HG03565 (cell line): ENCODE results near the gene RGL2.
"Not testable (repeated sequence)": the region's sequence is repeated elsewhere in the genome, so short reads cannot be mapped to it uniquely, and the experiment has no call there.

ENCODE experiments used
- ATAC-seq: cut with Tn5 transposase; IDR thresholded peaks from one replicate; pipeline ENCODE4 v1.9.1; 2021; ENCODE audit warnings: mild to moderate bottlenecking, moderate library complexity; ENCODE audit not compliant: unreplicated experiment

The RGL2 gene, protein sequence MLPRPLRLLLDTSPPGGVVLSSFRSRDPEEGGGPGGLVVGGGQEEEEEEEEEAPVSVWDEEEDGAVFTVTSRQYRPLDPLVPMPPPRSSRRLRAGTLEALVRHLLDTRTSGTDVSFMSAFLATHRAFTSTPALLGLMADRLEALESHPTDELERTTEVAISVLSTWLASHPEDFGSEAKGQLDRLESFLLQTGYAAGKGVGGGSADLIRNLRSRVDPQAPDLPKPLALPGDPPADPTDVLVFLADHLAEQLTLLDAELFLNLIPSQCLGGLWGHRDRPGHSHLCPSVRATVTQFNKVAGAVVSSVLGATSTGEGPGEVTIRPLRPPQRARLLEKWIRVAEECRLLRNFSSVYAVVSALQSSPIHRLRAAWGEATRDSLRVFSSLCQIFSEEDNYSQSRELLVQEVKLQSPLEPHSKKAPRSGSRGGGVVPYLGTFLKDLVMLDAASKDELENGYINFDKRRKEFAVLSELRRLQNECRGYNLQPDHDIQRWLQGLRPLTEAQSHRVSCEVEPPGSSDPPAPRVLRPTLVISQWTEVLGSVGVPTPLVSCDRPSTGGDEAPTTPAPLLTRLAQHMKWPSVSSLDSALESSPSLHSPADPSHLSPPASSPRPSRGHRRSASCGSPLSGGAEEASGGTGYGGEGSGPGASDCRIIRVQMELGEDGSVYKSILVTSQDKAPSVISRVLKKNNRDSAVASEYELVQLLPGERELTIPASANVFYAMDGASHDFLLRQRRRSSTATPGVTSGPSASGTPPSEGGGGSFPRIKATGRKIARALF

DNA sequence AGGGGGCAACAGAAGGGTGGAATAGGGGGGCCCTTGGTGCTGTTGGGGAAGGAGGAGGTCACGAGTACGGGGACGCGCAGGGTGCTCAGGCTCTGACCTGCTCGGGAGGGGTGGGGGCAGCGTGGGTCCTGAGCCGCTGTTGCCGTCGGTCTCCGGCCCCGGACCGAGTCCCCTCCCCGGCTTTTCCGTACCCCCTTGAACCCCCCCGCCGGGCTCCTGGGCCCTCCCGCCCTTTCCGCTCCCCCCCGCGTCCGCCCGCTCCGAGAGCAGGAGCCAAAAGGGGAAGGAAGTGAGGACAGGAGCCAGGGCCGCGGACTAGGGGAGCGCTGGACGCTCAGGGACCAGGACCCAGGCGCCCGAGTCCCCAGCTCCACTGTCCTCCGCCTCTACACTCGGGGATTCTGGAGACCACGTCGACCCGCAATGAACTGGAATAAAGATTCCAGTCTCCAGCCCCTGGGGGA lies at the start of gene RGL2:
Gene RGL2 (minus strand): TSS at position 170 of the 464 bp plus-strand sequence. CDS start 332 bp downstream, outside the sequence.
- ATAC-seq: no peak

DNA sequence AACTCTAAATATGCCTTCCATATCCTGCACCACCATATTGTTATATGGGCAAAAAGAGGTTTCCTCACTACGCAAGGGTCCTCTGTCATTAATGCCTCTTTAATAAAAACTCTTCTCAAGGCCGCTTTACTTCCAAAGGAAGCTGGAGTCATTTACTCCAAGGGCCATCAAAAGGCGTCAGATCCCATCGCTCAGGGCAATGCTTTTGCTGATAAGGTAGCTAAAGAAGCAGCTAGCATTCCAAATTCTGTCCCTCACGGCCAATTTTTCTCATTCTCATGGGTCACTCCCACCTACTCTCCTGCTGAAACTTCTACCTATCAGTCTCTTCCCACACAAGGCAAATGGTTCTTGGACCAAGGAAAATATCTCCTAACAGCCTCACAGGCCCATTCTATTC lies 49.1 kb upstream of the RGL2 start:
- no peak for ATAC-seq

DNA sequence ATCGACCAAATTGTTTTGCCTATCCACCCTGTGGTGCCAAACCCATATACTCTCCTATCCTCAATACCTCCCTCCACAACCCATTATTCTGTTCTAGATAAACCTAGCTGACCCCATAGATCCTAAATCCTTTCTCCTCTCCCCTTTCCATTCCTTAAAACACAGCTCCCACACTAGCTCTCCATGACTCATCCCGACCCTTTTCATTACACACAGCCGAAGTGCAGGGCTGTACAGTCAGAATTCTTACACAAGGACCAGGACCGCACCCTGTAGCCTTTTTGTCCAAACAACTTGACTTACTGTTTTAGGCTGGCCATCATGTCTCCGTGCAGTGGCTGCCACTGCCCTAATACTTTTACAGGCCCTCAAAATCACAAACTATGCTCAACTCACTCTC lies 48.2 kb upstream of the RGL2 start:
- ATAC-seq: not testable (repeated sequence)

DNA sequence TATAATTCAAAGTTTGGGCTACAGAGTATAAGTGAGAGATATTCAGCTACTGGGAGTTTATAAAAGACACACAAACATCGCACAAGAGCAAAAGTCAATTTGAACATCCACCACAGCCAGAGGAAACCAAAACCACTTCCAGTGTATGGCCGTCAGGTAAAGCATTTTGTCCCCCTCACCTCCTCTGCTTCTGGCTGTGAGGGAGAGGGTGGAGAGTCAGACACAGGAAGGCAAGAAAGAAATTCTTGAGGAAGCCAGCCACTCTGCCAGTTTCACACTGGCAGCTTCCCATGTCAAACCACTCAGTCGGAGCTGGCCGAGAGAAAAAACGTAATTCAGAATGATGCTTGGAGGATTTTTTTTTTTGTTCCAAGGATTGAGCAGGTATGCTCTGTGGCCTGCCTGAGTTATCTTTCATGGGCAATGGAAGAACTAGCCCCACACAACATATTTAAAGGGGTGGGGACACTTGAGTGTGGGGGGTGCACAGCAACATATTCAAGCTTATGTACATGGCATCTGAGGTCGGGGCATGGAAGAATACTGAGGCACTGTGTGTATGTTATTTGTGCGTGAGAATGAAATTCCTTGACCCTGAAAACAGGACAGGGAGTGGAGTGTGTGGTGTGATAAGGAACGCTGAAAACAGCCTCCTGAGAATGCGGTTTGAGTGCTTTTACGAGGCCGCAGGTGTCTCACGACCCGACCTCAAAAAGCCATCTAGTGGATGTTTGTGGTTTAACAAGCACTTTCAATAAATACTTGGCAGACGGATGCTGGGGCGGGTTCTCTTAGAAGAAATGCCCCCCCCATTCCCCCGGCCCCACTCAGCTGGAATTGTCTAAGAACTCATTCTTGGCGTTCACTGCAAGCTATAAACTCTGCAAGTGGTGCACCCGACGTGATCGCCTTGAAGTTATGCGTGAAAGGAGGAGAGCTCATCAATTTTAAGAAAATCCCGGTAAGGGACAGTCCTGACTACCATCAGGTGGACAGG lies 46.3 kb upstream of the RGL2 start:
- ATAC-seq: no peak

DNA sequence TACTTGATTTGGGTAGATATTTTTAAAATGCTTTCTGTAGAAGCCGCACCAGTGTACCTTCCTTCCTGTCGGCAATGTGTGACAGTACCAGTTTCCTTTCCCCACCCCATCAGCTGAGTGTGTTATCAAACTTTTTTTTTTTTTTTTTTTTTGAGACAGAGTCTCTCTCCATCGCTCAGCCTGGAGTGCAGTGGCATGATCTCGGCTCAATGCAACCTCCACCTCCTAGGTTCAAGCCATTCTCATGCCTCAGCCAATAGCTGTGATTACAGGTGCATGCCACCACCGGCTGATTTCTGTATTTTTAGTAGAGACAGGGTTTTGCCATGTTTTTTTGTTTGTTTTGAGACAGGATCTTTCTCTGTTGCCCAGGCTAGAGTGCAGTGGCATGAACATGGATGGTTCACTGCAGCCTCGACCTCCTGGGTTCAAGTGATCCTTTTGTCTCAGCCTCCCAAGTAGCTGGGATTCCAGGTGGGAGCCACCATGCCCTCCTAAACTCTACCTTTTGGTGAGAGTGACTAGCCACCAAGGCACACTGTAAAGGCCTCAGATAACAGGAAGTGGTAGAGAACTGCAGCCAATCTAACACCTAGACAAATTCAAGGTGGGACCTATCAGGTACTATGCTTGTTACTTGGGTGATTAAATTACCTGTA lies 45.3 kb upstream of the RGL2 start:
- no peak for ATAC-seq

DNA sequence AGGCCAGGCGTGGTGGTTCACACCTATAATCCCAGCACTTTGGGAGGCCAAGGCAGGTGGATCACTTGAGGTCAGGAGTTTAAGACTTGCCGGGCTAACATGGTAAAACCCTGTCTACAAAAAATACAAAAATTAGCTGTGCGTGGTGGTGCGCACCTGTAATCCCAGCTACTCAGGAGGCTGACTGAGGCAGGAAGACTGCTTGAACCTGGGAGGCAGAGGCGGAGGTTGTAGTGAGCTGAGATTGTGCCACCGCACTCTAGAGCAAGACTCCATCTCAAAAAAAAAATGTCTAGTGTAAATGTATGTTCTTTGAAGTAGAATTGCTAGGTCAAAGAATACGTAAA lies 44.8 kb upstream of the RGL2 start:
- not testable (repeated sequence) for ATAC-seq

DNA sequence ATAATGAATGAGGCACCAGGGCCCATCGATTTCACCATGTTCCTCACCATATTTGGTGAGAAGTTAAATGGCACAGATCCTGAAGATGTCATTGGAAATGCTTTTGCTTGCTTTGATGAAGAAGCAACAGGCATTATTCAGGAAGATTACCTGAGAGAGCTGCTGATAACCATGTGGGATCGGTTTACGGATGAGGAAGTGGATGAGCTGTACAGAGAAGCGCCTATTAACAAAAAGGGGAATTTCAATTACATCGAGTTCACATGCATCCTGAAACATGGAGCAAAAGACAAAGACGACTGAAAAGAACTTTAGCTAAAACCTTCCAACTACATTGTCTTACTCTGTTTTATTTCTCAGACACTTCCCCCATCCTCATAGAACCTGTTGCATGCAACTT lies 40.5 kb upstream of the RGL2 start:
- ATAC-seq: no peak

DNA sequence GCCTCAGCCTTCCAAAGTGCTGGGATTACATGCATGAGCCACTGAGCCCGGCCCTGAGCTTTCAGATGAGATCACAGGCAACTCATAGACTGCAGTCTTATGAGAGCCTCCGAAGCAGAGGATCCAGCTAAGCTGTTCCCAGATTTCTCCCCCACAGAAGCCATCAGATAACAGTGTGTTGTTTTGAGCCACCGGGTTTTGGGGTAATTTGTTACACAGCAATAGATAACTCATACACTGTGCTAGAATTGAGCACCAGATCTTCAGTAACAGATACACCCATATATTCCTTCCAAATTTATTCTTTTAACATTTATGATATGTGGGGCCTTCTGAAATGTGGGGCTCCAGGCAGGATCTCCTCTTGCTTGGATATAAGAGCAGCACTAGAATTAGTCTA lies 37.8 kb upstream of the RGL2 start:
- no peak for ATAC-seq

DNA sequence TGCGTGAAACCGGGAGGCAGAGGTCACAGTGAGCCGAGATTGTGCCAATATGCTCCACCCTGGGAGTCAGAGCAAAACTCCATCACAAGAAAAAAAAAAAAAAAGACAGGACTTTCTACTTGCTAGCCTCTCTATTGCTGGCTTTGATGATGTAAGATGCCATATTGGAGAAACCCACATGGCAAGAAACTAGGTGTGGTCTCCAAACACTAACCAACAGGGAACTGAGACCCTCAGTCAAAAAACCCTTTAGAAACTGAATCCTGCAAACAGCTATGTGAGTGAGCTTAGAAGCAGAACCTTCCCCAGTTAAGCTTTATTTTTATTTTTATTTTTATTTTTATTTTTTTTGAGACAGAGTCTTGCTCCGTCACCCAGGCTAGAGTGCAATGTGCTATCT lies 37.2 kb upstream of the RGL2 start:
- ATAC-seq: no peak

DNA sequence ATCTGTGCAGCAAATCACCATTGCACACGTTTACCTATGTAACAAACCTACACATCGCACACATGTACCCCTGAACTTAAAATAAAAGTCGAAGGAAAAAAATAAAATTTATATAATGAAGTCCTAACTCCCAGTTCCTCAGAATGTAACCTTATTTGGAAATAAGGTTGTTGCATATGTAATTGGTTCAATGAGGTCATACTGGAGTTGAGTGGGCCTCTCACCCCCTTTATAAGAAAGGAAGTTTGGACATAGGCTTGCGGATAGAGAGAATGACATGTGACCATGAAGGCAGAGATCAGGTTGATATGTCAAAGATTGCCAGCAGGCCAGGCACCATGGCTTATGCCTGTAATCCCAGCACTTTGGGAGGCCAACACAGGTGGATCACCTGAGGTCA lies 34.9 kb upstream of the RGL2 start:
- no peak for ATAC-seq

DNA sequence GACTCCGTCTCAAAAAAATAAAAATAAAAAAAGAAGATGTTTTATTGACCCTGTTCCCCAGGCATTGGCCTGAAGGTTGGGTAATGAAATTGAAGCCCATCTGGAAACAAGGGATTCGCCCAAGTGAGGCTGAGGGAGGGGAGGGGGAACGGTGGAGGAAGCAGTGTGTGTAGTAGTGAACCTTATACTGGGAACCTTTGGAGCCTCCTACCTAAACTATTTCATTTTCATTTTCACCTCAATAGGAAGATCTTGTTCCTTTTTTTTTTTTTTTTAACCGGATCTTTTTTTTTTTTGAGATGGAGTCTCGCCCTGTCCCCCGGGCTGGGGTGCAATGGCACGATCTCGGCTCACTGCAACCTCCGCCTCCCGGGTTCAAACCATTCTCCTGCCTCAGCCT lies 32.0 kb upstream of the RGL2 start:
- no peak for ATAC-seq

DNA sequence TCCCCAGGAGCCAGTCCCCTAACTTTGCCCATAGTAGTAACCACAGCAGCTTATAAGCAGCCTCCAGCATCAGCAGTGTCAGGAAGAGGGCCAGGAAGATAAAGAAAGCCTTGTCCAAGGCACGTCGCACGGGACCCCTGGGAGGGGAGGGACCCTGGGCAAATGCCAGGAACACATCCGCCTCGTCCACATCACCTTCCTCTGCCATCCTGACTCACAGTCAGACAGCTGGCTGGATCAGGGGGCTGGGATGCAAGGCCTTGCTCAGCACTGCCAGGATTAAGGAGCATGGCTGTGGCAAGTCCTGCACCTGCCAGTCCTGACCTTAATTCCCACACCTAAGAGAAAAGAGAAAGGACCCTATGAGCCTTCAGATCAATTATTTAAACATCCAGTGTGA lies 30.3 kb upstream of the RGL2 start:
- no peak for ATAC-seq

DNA sequence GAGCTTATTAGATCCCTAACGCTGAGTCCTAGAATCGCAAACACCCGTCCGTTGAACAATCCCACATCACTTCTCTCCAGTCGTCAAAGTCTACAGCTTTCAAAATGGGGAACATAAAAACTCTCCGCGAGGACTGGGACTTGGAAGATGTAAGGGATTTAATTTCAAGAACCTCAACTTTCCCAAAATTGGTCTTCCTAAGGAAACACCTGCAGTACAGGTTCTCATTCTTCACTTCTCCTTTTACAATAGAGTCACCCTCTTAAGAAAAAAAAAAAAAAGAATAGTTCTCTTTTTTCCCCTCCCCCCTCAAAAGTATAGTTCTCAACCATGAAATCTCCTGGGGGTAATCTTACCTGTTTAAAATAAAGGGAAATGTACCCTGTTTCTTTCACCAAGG lies 25.4 kb upstream of the RGL2 start:
- no peak for ATAC-seq

DNA sequence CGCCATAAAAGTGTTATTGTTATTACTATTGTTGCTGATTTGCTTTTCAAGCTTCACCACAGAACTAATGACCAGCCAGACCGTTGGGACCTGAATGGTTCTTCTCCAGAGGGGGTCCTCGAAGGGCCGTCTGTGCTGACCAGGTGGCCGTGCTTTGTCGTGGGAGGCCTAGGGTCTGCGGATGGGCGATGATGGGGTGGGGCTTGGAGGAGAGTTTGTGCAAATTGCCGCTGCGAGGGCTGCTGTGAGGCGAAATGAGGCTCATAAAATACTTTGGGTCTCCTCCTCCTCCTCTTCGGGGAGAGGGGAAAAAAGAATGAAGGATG lies 24.8 kb upstream of the RGL2 start:
- no peak for ATAC-seq

DNA sequence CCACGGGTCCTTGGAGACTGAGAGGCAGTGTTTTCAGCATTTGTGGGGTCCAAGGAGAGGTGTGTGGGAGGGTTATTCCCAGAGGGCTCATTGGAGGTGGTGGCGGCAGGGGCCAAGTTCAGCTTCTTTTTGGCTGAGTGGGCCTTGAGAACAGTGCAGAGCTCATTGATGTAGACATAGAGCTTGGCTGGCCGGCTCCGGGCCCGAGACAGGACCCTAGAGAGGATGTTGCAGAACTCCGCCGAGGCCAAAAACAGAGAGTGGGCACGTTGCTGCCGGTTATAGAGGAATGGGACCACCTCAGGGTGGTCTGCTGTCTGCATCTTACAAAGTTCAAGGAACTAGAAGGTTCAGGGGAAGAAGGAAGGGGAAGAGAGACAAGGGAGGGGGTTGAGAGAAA lies 22.5 kb upstream of the RGL2 start:
- no peak for ATAC-seq

DNA sequence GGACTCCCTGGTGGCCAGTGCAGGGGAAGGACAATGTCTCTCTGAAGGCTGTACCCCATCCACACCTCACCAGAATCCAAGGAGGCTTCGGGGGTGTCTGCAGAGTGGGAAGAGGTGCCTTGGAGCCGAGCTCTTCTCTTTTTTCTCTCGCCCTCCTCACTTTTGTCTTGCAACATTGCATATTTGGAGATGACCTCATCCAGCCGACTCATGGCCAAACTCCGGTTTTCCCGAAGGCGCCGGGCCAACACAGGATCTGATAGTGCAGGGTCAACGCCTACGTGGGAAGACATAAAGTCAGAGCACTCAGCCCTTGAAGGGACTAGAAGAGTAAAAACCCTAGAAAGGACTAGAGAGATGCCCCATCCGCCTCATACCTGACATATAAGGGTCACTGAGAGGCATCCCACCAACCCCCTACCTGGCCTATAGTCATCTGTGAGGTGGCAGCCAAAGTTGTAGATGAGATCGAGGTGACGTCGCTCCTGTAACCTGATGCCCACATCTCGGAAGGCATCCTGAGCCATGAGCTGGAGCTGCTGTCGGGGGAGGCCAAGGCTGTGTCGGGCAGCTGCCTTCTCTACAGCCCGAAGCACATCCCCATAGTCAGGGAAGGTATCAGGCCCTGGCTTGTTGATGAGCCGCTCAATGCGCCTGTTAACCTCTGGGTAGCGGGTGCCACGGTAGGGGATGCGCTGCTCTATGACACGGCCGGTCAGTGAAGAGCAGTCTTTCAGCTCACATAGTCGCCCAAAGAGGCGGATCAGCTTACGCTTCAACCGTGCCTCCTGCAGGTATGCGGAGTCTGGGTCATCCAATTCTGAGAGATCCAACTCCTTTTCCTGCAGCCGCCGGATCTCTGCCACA lies 21.8 kb upstream of the RGL2 start:
- no peak for ATAC-seq

DNA sequence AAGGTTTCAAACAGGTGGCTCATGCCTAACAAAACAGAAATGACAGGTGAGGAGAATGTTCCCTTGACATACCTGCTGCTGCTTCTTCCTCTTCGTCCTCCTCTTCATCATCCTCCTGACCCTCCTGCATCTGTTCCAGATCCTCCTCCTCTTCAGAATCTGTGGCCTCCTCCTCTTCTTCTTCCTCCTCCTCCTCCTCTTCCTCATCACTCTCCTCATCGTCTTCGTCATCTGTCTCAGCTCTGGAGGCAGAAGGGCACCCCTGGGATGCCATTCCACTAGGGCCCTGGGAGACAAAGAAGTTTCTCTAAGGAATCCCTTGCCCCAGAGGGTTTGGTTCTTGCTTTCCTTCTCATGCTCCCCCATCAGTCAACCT lies 21.2 kb upstream of the RGL2 start:
- no peak for ATAC-seq

DNA sequence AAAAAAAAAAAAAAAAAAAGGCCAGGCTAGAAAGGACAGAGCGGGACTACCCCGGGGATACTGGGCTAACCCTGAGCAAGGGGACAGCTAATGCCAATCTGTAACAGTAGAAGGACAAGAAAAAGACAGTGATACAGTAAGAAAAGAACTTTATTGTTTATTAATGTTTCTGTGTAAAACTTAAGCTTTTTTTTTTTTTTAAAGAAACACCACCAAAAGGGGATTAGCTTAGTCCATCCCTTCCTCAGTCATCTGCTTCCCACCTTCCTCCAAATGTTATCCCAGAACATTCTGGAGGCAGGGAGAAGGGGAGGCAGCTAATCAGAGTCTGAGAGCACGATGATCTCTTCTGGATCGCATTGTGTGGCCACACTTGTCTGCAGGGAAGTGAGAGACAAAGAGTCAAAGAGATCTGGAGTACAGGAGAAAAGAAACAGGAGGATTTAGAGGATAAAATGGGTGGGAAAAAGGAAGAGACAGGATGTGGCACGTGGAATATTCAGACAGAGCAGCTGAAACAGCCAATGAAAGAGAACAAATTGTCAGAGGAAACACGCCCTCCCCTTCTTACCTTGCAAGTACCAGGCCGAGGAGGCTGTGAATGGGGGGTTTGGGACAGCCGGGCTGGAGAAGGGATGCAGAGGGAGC lies 19.8 kb upstream of the RGL2 start:
- no peak for ATAC-seq

DNA sequence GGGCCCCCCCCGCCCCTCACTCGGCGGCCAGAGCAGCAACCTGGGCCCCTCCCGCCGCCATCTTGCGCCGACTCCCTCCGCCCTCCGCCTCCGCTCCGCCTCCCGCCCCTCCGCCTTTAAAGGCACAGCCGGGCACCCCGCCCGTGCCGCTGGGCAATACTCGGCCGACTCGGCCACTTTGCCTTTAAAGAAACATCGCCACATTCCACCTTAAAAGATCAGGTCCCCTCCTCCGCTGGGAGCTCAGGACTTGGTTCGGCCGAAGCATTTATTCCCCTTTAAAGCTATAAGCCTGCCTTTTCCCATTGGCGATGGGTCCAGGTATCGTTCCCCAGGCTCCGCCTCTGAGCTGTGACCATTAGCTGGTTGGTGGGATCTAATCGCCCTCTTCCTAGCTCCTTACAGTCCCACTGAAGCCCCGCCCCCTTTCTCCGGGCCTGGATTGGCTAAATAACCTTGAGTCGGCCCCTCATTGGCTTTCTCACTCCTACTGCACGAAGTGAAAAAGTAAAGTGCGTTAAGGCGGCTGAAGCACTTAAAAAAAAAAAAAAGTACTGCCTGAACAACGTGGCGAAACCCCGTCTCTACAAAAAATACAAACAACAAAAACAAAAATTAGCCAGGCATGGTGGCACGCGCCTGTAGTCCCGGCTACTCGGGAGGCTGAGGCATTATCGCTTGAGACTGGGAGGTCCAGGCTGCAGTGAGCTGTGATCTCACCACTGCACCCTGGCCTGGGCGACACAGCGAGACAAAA lies 19.1 kb upstream of the RGL2 start, which contains the start of gene ZBTB22:
Gene ZBTB22 (minus strand): TSS at position 76 of the 757 bp plus-strand sequence. CDS start 828 bp downstream, outside the sequence.
- peak; percentile 31 for ATAC-seq
